ENCODE results near the gene IP6K2. TPM values are rescaled to one million over a fixed set of nuclear protein-coding genes. Genes with fewer than 3 reads are reported as not detected.

IP6K2 gene
- total and polyA plus RNA-seq, 2 donors from 2014 or later, result 69.4 to 112 TPM

- peaks cover 0 to 18% (median 3%) of the 10 kb centered on the region in 3 donors for H3K4me1 ChIP-seq (ENCODE audit: control insufficient read depth in 2 of 3, insufficient read depth in 2 of 3, low read depth in 1 of 3, low read length in 3 of 3)
- H3K27me3 ChIP-seq (ENCODE audit: control insufficient read depth, insufficient read depth, low read length), result no peaks in the 10 kb centered on the region
- FAIRE-seq, result no peak
- H3K9ac ChIP-seq (ENCODE audit: low read length in 3 of 3), result no peak overlapping the region
- intact Hi-C loops (cut with DNase I), result no loop called here
- H3K9me3 ChIP-seq (ENCODE audit: control insufficient read depth in 2 of 3, insufficient read depth in 1 of 3, low read length in 3 of 3), result no peaks in the 10 kb centered on the region
- H3K36me3 ChIP-seq (ENCODE audit: control insufficient read depth in 2 of 3, insufficient read depth in 3 of 3, low read length in 3 of 3), result peaks cover 5 to 13% (median 9%) of the 10 kb centered on the region in 3 donors
- no peak overlapping the region for H3K4me3 ChIP-seq (ENCODE audit: low read length in 3 of 3)
- no peak for DNase-seq
- H3K27ac ChIP-seq (ENCODE audit: low read depth in 2 of 2, low read length in 2 of 2), result no peak overlapping the region
- TF ChIP-seq CTCF (IDR thresholded peaks at IDR 0.05; ENCODE audit: borderline replicate concordance, extremely low read depth, insufficient read depth), result peak; percentile 3
Observed at GRCh38 chr3:48697952-48698351, 19.1 kb downstream of the IP6K2 start.

DNA sequence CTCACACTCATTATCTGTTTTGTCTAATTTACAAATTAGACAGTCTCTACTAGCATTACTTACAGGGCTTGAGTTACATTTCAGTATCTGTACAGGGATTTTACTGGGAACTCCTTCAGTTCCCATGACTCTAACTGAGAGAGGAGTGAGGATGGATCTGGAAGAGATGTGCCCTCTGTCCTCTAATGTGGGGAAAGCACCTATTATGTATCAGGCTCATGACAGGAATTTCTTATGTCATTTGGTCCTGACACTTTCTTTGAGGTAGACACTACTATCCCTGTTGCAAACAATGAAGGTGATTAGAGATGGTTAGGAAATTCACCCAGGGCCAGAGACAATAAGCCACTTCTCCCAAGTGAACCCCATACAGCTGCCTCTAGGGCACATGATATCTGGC is 20.4 kb downstream of the IP6K2 start:
- intact Hi-C loops (cut with DNase I), result no loop called here
- Histone ChIP-seq H3K27me3 (ENCODE audit: control insufficient read depth, insufficient read depth, low read length) (no peaks in the 10 kb centered on the region), H3K36me3 (ENCODE audit: control insufficient read depth in 2 of 3, insufficient read depth in 3 of 3, low read length in 3 of 3) (peaks cover 13 to 24% (median 18%) of the 10 kb centered on the region in 3 donors), H3K9me3 (ENCODE audit: control insufficient read depth in 2 of 3, insufficient read depth in 1 of 3, low read length in 3 of 3) (no peaks in the 10 kb centered on the region), H3K4me1 (ENCODE audit: control insufficient read depth in 2 of 3, insufficient read depth in 2 of 3, low read depth in 1 of 3, low read length in 3 of 3) (peaks cover 0 to 14% (median 3%) of the 10 kb centered on the region in 3 donors), H3K4me3 (ENCODE audit: low read length in 3 of 3) (no peak overlapping the region), H3K9ac (ENCODE audit: low read length in 3 of 3) (peak overlapping the region in 1 of 3 donors; percentile 21), H3K27ac (ENCODE audit: low read depth in 2 of 2, low read length in 2 of 2) (peak overlapping the region in 1 of 2 donors; percentile 32)
- TF ChIP-seq CTCF (IDR thresholded peaks at IDR 0.05; ENCODE audit: borderline replicate concordance, extremely low read depth, insufficient read depth), result no peak
- FAIRE-seq (no peak), DNase-seq (no peak)

DNA sequence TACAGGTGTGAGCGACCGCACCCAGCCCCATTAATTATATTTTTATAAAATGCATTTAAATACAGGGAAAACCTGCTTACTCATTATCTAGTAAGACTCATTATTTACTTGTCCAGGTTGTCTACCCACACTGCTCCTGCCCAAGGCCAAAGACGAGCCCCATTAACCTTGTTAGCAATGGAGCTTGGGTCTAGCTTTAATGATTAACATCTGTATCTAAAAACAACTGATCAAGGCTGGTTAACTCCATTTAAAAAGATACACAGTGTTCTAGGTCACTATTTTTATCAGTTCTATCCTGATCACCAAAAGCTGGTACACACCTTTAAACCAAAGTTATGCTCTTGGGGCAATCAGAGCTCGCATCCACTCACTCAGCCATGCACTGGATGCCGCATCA is 20.9 kb downstream of the IP6K2 start:
- no peak for TF ChIP-seq CTCF (IDR thresholded peaks at IDR 0.05; ENCODE audit: borderline replicate concordance, extremely low read depth, insufficient read depth)
- Histone ChIP-seq H3K4me3 (ENCODE audit: low read length in 3 of 3) (peak overlapping the region in 1 of 3 donors; percentile 16), H3K9me3 (ENCODE audit: control insufficient read depth in 2 of 3, insufficient read depth in 1 of 3, low read length in 3 of 3) (no peaks in the 10 kb centered on the region), H3K4me1 (ENCODE audit: control insufficient read depth in 2 of 3, insufficient read depth in 2 of 3, low read depth in 1 of 3, low read length in 3 of 3) (peaks cover 0 to 14% (median 3%) of the 10 kb centered on the region in 3 donors), H3K9ac (ENCODE audit: low read length in 3 of 3) (peak overlapping the region in 1 of 3 donors; percentile 21), H3K36me3 (ENCODE audit: control insufficient read depth in 2 of 3, insufficient read depth in 3 of 3, low read length in 3 of 3) (peaks cover 13 to 27% (median 18%) of the 10 kb centered on the region in 3 donors), H3K27me3 (ENCODE audit: control insufficient read depth, insufficient read depth, low read length) (no peaks in the 10 kb centered on the region), H3K27ac (ENCODE audit: low read depth in 2 of 2, low read length in 2 of 2) (peak overlapping the region in 1 of 2 donors; percentile 41)
- no peak for FAIRE-seq
- intact Hi-C loops (cut with DNase I), result no loop called here
- peak in 2 of 5 donors; percentile 20 to 28 for DNase-seq

DNA sequence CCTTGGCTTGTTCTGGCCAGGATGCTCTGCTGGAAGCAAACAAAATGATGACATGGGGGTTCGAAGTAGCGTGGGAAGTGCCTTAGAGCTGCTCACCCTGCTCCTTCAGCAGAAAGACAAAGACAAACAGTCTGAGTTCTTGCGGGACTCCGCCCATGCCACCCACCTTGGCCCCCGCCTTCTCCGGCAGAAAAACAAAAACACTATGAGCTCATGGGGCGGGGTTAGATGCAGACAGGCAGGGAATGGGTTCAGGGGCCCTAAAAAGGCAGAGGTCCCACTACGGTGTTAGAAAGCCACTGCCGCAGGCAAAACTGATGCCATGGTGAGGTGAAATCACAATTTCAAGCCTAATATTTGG is 21.6 kb downstream of the IP6K2 start:
- H3K9me3 ChIP-seq (ENCODE audit: control insufficient read depth in 2 of 3, insufficient read depth in 1 of 3, low read length in 3 of 3), result no peaks in the 10 kb centered on the region
- peaks cover 13 to 31% (median 22%) of the 10 kb centered on the region in 3 donors for H3K36me3 ChIP-seq (ENCODE audit: control insufficient read depth in 2 of 3, insufficient read depth in 3 of 3, low read length in 3 of 3)
- peak overlapping the region in 2 of 3 donors; percentile 0 to 3 for H3K4me3 ChIP-seq (ENCODE audit: low read length in 3 of 3)
- peaks cover 0 to 14% (median 3%) of the 10 kb centered on the region in 3 donors for H3K4me1 ChIP-seq (ENCODE audit: control insufficient read depth in 2 of 3, insufficient read depth in 2 of 3, low read depth in 1 of 3, low read length in 3 of 3)
- TF ChIP-seq CTCF (IDR thresholded peaks at IDR 0.05; ENCODE audit: borderline replicate concordance, extremely low read depth, insufficient read depth), result no peak
- H3K27me3 ChIP-seq (ENCODE audit: control insufficient read depth, insufficient read depth, low read length), result no peaks in the 10 kb centered on the region
- H3K9ac ChIP-seq (ENCODE audit: low read length in 3 of 3), result peak overlapping the region in 1 of 3 donors; percentile 0
- intact Hi-C loops (cut with DNase I), result no loop called here
- DNase-seq (peak in 3 of 5 donors; percentile 33 to 60 (median 48)), FAIRE-seq (no peak)
- H3K27ac ChIP-seq (ENCODE audit: low read depth in 2 of 2, low read length in 2 of 2), result peak overlapping the region; percentile 69 to 82

Data from kidney (tissue), 14 donors.